Heart right ventricle (tissue), 16 donors: ENCODE measurements around the gene STAT5B. TPM values are rescaled to one million over a fixed set of nuclear protein-coding genes. Genes with fewer than 3 reads are reported as not detected.
"Not testable (repeated sequence)": the region's sequence is repeated elsewhere in the genome, so short reads cannot be mapped to it uniquely, and the experiment has no call there.

Experiments used
- ATAC-seq, 8 donors: fragments of 200-7000 bp; cut with Tn5 transposase; one replicate each; pipeline ENCODE4 v1.9.1; 2020; ENCODE audit warnings: mild to moderate bottlenecking in 8 of 8, moderate library complexity in 8 of 8, moderate number of reproducible peaks in 1 of 8
- DNase-seq, 2 donors: peaks; one replicate each; pipeline ENCODE4 v3.0.0-alpha.2; 2020
- H3K27ac ChIP-seq, 10 donors: fragments of 200-600 bp; sonication (generic) in 2 of 10; one replicate each; pipeline versions ENCODE4 v1.5.0 to v1.8.0; 2020 to 2022; ENCODE audit warnings: mild to moderate bottlenecking in 3 of 10
- H3K27me3 ChIP-seq, 7 donors: fragments of 200-600 bp; one replicate each; pipeline ENCODE4 v1.8.0; 2021 to 2022; ENCODE audit warnings: mild to moderate bottlenecking in 2 of 7
- H3K36me3 ChIP-seq, 9 donors: fragments of 200-600 bp; sonication (generic) in 1 of 9; one replicate each; pipeline versions ENCODE4 v1.5.0 to v1.8.0; 2020 to 2022; ENCODE audit warnings: mild to moderate bottlenecking in 2 of 9
- H3K4me1 ChIP-seq, 9 donors: fragments of 200-600 bp; sonication (generic) in 1 of 9; one replicate each; pipeline versions ENCODE4 v1.5.0 to v1.8.0; 2020 to 2022; ENCODE audit warnings: mild to moderate bottlenecking in 4 of 9
- H3K4me3 ChIP-seq, 10 donors: fragments of 200-600 bp; sonication (generic) in 2 of 10; one replicate each; pipeline versions ENCODE4 v1.5.0 to v1.8.0; 2020 to 2022; ENCODE audit warnings: mild to moderate bottlenecking in 7 of 10, moderate library complexity in 2 of 10
- H3K9me3 ChIP-seq, 11 donors: fragments of 200-600 bp in 10 of 11; sonication (generic) in 2 of 11; one replicate each; pipeline versions ENCODE4 v1.5.0 to v1.8.0; 2013 to 2022; ENCODE audit warnings: mild to moderate bottlenecking in 2 of 11, control low read depth in 1 of 11, moderate library complexity in 1 of 11
- CTCF ChIP-seq, 9 donors: fragments of 200-600 bp; sonication (generic) in 2 of 9; IDR thresholded peaks; one replicate each; pipeline versions ENCODE4 v1.5.0 to v1.8.0; 2021 to 2022; ENCODE audit warnings: antibody characterized with exemption in 9 of 9, mild to moderate bottlenecking in 5 of 9, moderate library complexity in 1 of 9
- WGBS, 2 donors: extraction: QIAGEN DNeasy Blood & Tissue Kit; methylation state at CpG; one replicate each; pipeline ENCODE4 v1.1.7; 2013; ENCODE audit warnings: inconsistent platforms in 1 of 2; 5-methylcytosine and 5-hydroxymethylcytosine counted together
- intact Hi-C, 10 donors: fragments of 100-400 bp; cut with DNase I; formaldehyde crosslinking; loops; one replicate each; pipeline versions ENCODE4 v1.11.1 to v1.14.2; 2022
- polyA plus RNA-seq, 2 donors: library from polyadenylated mRNA; stranded (reverse); fragments of 200-250 nt; gene quantifications; one replicate each; pipeline ENCODE4 v1.2.3, GENCODE V29; 2013
- total RNA-seq, 10 donors: library from RNA; stranded (reverse); fragmentation: NEBNext Ultra II Directional in 3 of 10; extraction: Animal tissue kit (Norgen Biotek cat#: 25700) in 3 of 10; gene quantifications; one replicate each; pipeline versions ENCODE4 v1.2.1 to v1.2.4, GENCODE V29; 2021 to 2023
- donor health status: Arrhythmogenic right ventricular cardiomyopathy.
- donor health status: ischemic (EF 13 %, LVEDD 7.1; RV severe dilation, severe dysfunction).
- donor health status: healthy with polysubstance abuse.
- donor health status: DM: no; HTN: yes; CAD: no.
- donor health status: DM: no; HTN: no; CAD: no.
- donor health status: ischemic (EF 25% LVEDD 6.9; RV normal size, moderate dysfunction).
- donor health status: ischemic (EF 25% LVEDD 5.7; RV mildly dilated, moderate dysfunction).
- donor health status: healthy.
- donor health status: DM: yes; HTN: yes; CAD: no.
- donor health status: Ischemic cardiomyopathy.
- donor health status: ischemic (EF 35%, LVEDD 5.7; RV mildly dilated, moderate dysfunction).
- donor health status: nonischemic (EF 11% LVEDD 7.7; RV severe dilation, severe dysfunction).
- donor health status: DM: yes; HTN: yes; CAD: no.
- donor health status: PGD.
- donor health status: ischemic (EF 29% LVEDD 5.4; RV normal size, mild dysfunction).
- donor health status: nonischemic (EF 23%, LVEDD 6.1; RV moderate dilation, normal function).

Gene STAT5B
- total and polyA plus RNA-seq, 12 donors = 14.4 to 34.7 (median 30.1) TPM

- Histone ChIP-seq H3K4me1 (peaks cover under 1 to 13% (median 4%) of the 10 kb centered on the region in 9 donors), H3K4me3 (no peak overlapping the region), H3K27me3 (no peaks in the 10 kb centered on the region), H3K27ac (no peak overlapping the region), H3K9me3 (no peaks in the 10 kb centered on the region), H3K36me3 (peaks cover 0 to 91% (median 29%) of the 10 kb centered on the region in 9 donors)
- DNase-seq (no peak), ATAC-seq (peak in 5 of 8 donors; percentile 4 to 68 (median 45))
- WGBS, 2 donors = 60 to 62% methylated on average over 3 of the region's 3 CpGs
- intact Hi-C loops = loop anchor here in 3 of 10 donors (10.0 kb wide), 2 partner anchors 53 to 63 kb away; partner anchors contain the start of genes STAT5A (in 2 of the 3) and STAT5B (in 1 of the 3)
- peak in 8 of 9 donors; percentile 8 to 59 (median 48) for TF ChIP-seq CTCF (IDR thresholded peaks at IDR 0.05)
These were observed 54.1 kb downstream of the STAT5B start for GRCh38 chr17:42221886-42222745.

GRCh38 chr17:42219280-42219679, 56.9 kb downstream of the STAT5B start:
- peaks cover 0 to 94% (median 50%) of the 10 kb centered on the region in 9 donors for H3K36me3 ChIP-seq
- not testable (repeated sequence) for DNase-seq, H3K4me3 ChIP-seq, H3K4me1 ChIP-seq, H3K27me3 ChIP-seq, ATAC-seq, H3K27ac ChIP-seq, H3K9me3 ChIP-seq
- 100% methylated on average over 1 of the region's 17 CpGs; no CpG with 5 or more reads in 1 of the 2 donors for WGBS, 2 donors
- intact Hi-C loops = loop anchor here in 2 of 10 donors (10.0 kb wide), 2 partner anchors 306 to 736 kb away; no protein-coding TSS in a partner anchor

DNA sequence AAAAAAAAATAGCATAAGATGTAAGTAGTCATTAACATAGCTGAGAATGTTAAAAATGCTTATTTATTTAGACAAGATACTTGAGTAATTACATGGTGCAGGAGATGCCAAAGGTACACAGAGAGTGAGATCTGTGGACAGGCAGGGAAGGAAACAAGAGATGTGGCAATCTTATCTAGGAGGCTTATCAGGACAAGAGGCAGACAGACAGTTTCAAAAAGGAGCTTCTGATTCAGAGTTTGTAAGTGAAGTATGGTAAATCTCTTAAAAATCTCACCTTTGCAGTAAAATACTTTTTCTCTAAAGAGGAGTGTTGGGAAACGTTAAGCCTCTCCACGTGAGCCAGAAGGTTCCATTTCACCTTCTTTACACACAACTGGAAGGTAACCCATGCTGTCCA, 62.0 kb downstream of the STAT5B start:
- no peak overlapping the region for H3K27ac ChIP-seq
- intact Hi-C loops = loop anchor here in 2 of 10 donors (10.0 kb wide), 2 partner anchors 311 to 741 kb away; no protein-coding TSS in a partner anchor
- no peak for DNase-seq

GRCh38 chr17:42212382-42212781, 63.8 kb downstream of the STAT5B start:
- 75 to 80% methylated on average over 7 of the region's 7 CpGs for WGBS, 2 donors
- no peak for DNase-seq
- H3K4me3 ChIP-seq = no peak overlapping the region
- intact Hi-C loops = loop anchor here in 2 of 10 donors (10.0 kb wide), 2 partner anchors 312 to 742 kb away; no protein-coding TSS in a partner anchor
- H3K4me1 ChIP-seq = peaks cover 0 to 9% (median 0%) of the 10 kb centered on the region in 9 donors
- H3K27me3 ChIP-seq = no peaks in the 10 kb centered on the region
- peaks cover 0 to 100% (median 68%) of the 10 kb centered on the region in 9 donors for H3K36me3 ChIP-seq
- TF ChIP-seq CTCF (IDR thresholded peaks at IDR 0.05) = no peak
- no peaks in the 10 kb centered on the region for H3K9me3 ChIP-seq
- peak in 6 of 8 donors; percentile 8 to 50 (median 35) for ATAC-seq
- H3K27ac ChIP-seq = peak overlapping the region in 9 of 10 donors; percentile 3 to 54 (median 40)

More for the DNA sequence above, 62.0 kb downstream of the STAT5B start:
- WGBS, 2 donors = 76 to 92% methylated on average over 2 of the region's 2 CpGs
- TF ChIP-seq CTCF (IDR thresholded peaks at IDR 0.05) = no peak
- H3K4me3 ChIP-seq = no peak overlapping the region
- H3K4me1 ChIP-seq = peaks cover 0 to 9% (median 0%) of the 10 kb centered on the region in 9 donors
- H3K36me3 ChIP-seq = peaks cover 0 to 100% (median 64%) of the 10 kb centered on the region in 9 donors
- H3K9me3 ChIP-seq = no peaks in the 10 kb centered on the region
- ATAC-seq = no peak
- H3K27me3 ChIP-seq = no peaks in the 10 kb centered on the region

DNA sequence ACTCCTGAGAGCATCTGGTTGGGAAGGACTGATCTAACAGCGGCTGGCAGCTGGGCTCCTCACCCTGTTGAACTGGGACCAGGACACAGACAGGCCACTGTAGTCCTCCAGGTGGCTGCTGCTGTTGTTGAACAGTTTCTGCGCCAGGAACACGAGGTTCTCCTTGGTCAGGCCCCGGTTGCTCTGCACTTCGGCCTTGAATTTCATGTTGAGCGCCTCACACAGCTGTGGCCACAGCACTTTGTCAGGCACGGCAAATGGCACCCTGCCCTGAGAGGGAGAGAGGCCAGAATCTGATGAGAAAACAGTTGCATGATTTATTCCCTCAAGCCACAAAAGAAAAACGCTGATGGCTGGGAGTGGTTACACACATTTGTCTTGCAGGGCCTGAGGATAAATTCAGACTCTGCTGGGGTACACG, 64.3 kb downstream of the STAT5B start:
- peak; percentile 77 to 94 (median 92) for ATAC-seq
- 75 to 78% methylated on average over 7 to 9 of the region's 9 CpGs for WGBS, 2 donors
- peak overlapping the region in 9 of 10 donors; percentile 3 to 54 (median 40) for H3K27ac ChIP-seq
- not testable (repeated sequence) for H3K4me3 ChIP-seq, H3K4me1 ChIP-seq, H3K9me3 ChIP-seq, H3K27me3 ChIP-seq
- intact Hi-C loops = loop anchor here in 2 of 10 donors (10.0 kb wide), 2 partner anchors 313 to 743 kb away; no protein-coding TSS in a partner anchor
- DNase-seq = peak; percentile 69 to 70
- H3K36me3 ChIP-seq = peaks cover 0 to 100% (median 68%) of the 10 kb centered on the region in 9 donors
